Subcutaneous abdominal adipose tissue (tissue), 5 donors: ENCODE results near the gene PLA2G3.
"Not testable (repeated sequence)": the region's sequence is repeated elsewhere in the genome, so short reads cannot be mapped to it uniquely, and the experiment has no call there.

Source experiments
- H3K27ac ChIP-seq: one replicate; pipeline ENCODE4 v1.7.0; 2013; ENCODE audit warnings: low read depth, mild to moderate bottlenecking, inconsistent platforms, low read length, moderate library complexity
- H3K27me3 ChIP-seq, 5 donors: one replicate each; pipeline ENCODE4 v1.7.0; 2013; ENCODE audit warnings: low read length in 5 of 5, inconsistent platforms in 1 of 5; ENCODE audit not compliant: control insufficient read depth in 5 of 5, insufficient read depth in 4 of 5
- H3K36me3 ChIP-seq, 5 donors: one replicate each; pipeline ENCODE4 v1.7.0; 2013; ENCODE audit warnings: low read length in 5 of 5; ENCODE audit not compliant: control insufficient read depth in 5 of 5, insufficient read depth in 5 of 5
- H3K4me1 ChIP-seq, 5 donors: one replicate each; pipeline ENCODE4 v1.7.0; 2013; ENCODE audit warnings: low read length in 5 of 5, mild to moderate bottlenecking in 3 of 5, moderate library complexity in 1 of 5; ENCODE audit not compliant: control insufficient read depth in 5 of 5, insufficient read depth in 5 of 5
- H3K4me3 ChIP-seq, 5 donors: one replicate each; pipeline ENCODE4 v1.7.0; 2013; ENCODE audit warnings: low read length in 5 of 5, low read depth in 1 of 5
- H3K9ac ChIP-seq, 5 donors: one replicate each; pipeline ENCODE4 v1.7.0; 2013; ENCODE audit warnings: low read length in 5 of 5, mild to moderate bottlenecking in 4 of 5, moderate library complexity in 3 of 5
- H3K9me3 ChIP-seq, 5 donors: one replicate each; pipeline ENCODE4 v1.7.0; 2013; ENCODE audit warnings: low read length in 5 of 5; ENCODE audit not compliant: control insufficient read depth in 5 of 5
- donor health status: healthy.
- donor health status: healthy.
- donor health status: healthy.
- donor health status: healthy.
- donor health status: healthy.

PLA2G3 gene

DNA sequence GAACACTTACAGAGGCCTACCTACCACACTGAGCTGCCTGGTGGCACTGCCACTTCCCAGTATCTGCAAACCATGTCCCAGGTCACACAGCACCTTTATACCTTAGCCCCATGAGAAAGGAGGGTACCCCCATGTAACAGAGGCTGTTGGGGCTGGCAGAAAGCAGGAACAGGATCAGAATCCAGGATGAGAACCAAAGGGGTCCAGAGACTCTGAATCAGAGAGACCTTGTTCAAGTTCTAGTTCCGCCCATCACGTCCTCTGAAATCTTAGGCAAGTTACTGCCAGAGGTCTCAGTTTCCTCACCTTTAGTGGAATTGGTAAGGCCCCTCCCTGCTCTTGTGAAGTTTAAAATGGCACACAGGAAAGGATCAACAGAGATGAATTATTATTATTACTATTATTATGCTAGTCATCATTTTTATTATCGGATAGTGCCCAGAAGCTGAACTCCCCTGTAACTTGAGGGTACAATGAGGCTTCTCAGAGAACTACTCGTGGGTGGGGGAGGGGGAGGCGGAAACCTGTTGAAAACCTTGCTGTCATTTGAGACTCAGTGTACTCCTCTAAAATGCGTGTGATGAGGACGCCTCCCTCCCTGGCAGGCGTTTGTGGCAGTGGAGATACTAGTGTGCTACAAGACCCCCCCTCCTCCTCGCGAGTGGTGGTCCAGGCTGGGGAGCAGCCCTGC, 42.2 kb downstream of the PLA2G3 start:
- Histone ChIP-seq H3K4me3 (no peak overlapping the region), H3K27me3 (no peaks in the 10 kb centered on the region), H3K9me3 (no peaks in the 10 kb centered on the region), H3K9ac (no peak overlapping the region), H3K4me1 (peaks cover 0 to 14% (median 5%) of the 10 kb centered on the region in 5 donors), H3K27ac (no peak overlapping the region), H3K36me3 (peaks cover 0 to 90% (median 86%) of the 10 kb centered on the region in 5 donors)

DNA sequence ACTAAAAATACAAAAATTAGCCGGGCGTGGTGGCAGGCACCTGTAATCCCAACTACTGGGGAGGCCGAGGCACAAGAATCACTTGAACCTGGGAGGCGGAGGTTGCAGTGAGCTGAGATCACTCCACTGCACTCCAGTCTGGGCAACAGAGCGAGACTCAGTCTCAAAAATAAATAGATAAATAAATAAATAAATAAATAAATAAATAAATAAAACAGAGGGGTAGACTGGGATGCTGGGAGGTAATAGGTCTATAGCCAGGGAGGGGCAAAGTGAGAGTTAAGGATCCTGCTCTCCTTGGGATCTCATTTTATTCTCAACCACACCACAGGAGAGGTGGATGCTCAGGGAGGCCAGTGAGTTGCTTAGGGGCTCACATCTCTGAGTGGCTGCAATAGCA, 42.8 kb downstream of the PLA2G3 start:
- H3K4me1 ChIP-seq, H3K4me3 ChIP-seq, H3K9ac ChIP-seq, H3K9me3 ChIP-seq, H3K27ac ChIP-seq, H3K27me3 ChIP-seq: not testable (repeated sequence)
- peaks cover 0 to 91% (median 87%) of the 10 kb centered on the region in 5 donors for H3K36me3 ChIP-seq

- no peak overlapping the region for H3K9ac ChIP-seq
- no peaks in the 10 kb centered on the region for H3K27me3 ChIP-seq
- peaks cover 0 to 92% (median 89%) of the 10 kb centered on the region in 5 donors for H3K36me3 ChIP-seq
- H3K4me3 ChIP-seq: no peak overlapping the region
- peaks cover 0 to under 1% (median 0%) of the 10 kb centered on the region in 5 donors for H3K4me1 ChIP-seq
- no peak overlapping the region for H3K27ac ChIP-seq
- H3K9me3 ChIP-seq: no peaks in the 10 kb centered on the region
Measured at GRCh38 chr22:31096657-31097279, 43.5 kb downstream of the PLA2G3 start.

DNA sequence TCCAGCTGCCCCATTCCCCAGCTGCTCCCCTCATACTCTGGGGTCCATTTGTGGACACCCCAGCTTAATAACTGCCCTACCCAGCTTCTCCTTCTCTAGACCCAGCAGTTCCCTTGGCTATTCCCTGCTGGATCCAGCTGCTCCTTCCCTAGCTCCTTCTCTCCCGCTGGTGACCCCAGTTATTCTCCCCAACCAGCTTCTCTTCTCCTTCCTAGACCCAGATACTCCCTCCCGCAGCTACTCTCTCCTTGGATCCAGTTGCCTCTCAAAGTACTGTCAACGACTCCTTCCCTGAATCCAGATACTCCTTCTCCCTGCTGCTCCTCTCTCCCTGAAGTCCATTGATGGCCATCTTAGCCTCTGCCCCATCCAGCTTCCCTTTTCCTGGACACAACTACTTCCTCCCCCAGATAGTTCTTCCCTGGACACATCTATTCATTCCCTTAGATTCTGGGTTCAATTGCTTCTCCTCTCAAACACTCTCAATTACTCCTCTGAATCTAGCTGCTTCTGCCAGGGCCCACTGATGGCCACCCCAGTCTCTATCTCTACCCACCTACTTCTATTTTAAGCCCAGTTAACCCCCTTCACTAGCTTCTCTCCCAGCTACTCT, 44.6 kb downstream of the PLA2G3 start:
- Histone ChIP-seq H3K36me3 (peaks cover 0 to 94% (median 92%) of the 10 kb centered on the region in 5 donors), H3K9ac (no peak overlapping the region), H3K9me3 (no peaks in the 10 kb centered on the region), H3K4me3 (no peak overlapping the region), H3K4me1 (no peaks in the 10 kb centered on the region), H3K27ac (no peak overlapping the region), H3K27me3 (no peaks in the 10 kb centered on the region)

- peaks cover 0 to 95% (median 92%) of the 10 kb centered on the region in 5 donors for H3K36me3 ChIP-seq
- no peak overlapping the region for H3K9ac ChIP-seq
- no peak overlapping the region for H3K4me3 ChIP-seq
- no peak overlapping the region for H3K27ac ChIP-seq
- H3K9me3 ChIP-seq: no peaks in the 10 kb centered on the region
- H3K27me3 ChIP-seq: no peaks in the 10 kb centered on the region
- H3K4me1 ChIP-seq: no peaks in the 10 kb centered on the region
Measured at GRCh38 chr22:31094741-31095140, 45.6 kb downstream of the PLA2G3 start.

- H3K27ac ChIP-seq: no peak overlapping the region
- H3K9me3 ChIP-seq: no peaks in the 10 kb centered on the region
- H3K27me3 ChIP-seq: no peaks in the 10 kb centered on the region
- no peak overlapping the region for H3K4me3 ChIP-seq
- peaks cover 0 to 95% (median 92%) of the 10 kb centered on the region in 5 donors for H3K36me3 ChIP-seq
- no peak overlapping the region for H3K9ac ChIP-seq
- H3K4me1 ChIP-seq: peaks cover 0 to 4% (median 1%) of the 10 kb centered on the region in 5 donors
Measured at GRCh38 chr22:31094021-31094551, 46.2 kb downstream of the PLA2G3 start.

DNA sequence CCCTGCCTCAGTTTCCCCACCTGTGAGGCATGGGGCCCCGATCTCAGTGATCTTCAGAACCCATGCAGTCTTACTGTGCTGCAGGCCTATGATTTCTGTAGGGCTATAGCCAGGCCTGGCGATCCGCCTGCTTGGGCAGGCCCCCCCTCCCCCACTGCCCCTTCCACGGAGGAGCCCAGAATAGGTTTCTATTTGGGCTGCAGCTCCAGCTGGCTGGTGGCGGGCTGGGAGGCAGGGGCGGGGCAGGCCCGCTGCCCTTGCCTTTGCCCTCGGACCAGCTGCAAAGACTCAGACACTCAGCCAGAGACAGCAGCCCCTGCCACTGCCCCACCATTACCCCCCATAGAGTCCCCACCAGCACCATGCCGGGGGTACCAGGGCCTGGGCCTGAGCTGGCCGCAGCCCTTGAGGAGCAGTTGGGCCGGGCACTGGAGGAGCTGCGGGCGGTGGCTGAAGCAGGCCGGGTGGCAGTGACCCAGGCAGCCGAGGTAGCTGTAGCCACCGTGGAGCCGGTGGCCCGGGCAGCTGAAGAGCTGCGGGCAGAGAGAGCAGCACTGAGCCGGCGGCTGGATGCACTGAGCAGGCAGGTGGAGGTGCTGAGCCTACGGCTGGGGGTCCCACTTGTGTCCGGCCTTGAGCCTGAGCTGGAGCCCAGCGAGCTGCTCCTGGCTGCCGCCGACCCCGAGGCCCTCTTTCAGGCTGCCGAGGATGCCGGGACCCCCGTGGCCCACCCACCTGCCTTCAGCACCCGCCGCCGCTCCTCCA, 47.0 kb downstream of the PLA2G3 start:
- peaks cover 0 to 12% (median 8%) of the 10 kb centered on the region in 5 donors for H3K4me1 ChIP-seq
- no peaks in the 10 kb centered on the region for H3K9me3 ChIP-seq
- no peak overlapping the region for H3K4me3 ChIP-seq
- H3K9ac ChIP-seq: no peak overlapping the region
- no peaks in the 10 kb centered on the region for H3K27me3 ChIP-seq
- peaks cover 0 to 96% (median 94%) of the 10 kb centered on the region in 5 donors for H3K36me3 ChIP-seq
- H3K27ac ChIP-seq: no peak overlapping the region

- Histone ChIP-seq H3K27ac (no peak overlapping the region), H3K36me3 (peaks cover 0 to 99% (median 96%) of the 10 kb centered on the region in 5 donors), H3K4me3 (no peak overlapping the region), H3K27me3 (no peaks in the 10 kb centered on the region), H3K9ac (no peak overlapping the region), H3K9me3 (no peaks in the 10 kb centered on the region), H3K4me1 (peaks cover 0 to 19% (median 8%) of the 10 kb centered on the region in 5 donors)
Measured at GRCh38 chr22:31092161-31092560, 48.1 kb downstream of the PLA2G3 start.

DNA sequence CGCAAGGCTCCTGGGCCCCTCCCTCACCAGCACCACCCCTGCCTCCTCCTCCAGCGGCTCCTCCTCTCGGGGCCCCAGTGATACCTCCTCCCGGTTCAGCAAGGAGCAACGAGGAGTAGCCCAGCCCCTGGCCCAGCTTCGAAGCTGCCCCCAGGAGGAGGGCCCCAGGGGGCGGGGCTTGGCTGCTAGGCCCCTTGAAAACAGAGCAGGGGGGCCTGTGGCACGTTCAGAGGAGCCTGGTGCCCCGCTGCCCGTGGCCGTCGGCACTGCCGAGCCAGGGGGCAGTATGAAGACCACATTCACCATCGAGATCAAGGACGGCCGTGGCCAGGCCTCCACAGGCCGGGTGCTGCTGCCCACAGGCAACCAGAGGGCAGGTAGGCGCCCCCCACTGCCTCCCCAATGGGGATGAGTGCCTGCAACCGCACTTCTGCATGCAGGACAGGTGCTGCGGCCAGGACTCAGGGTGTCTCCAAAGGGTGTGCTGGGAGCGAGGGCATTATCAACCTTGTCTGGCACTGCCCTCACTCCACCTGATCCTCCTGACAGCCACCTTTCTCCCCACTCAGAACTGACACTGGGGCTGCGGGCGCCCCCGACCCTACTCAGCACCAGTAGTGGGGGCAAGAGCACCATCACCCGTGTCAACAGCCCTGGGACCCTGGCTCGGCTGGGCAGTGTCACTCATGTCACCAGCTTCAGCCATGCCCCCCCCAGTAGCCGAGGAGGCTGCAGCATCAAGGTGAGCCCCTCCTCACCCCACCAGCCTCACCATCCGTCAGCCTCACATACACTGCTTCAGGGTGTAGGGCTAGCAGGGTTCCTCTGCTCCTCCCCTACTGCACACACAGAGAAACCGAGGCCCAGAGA, 49.0 kb downstream of the PLA2G3 start:
- Histone ChIP-seq H3K27ac (no peak overlapping the region), H3K9ac (no peak overlapping the region), H3K27me3 (no peaks in the 10 kb centered on the region), H3K4me1 (peaks cover 0 to 27% (median 10%) of the 10 kb centered on the region in 5 donors), H3K9me3 (no peaks in the 10 kb centered on the region), H3K36me3 (peaks cover 0 to 96% (median 91%) of the 10 kb centered on the region in 5 donors), H3K4me3 (no peak overlapping the region)
